ENCODE data around the gene LOC101059915.
"Not testable (repeated sequence)": the region's sequence is repeated elsewhere in the genome, so short reads cannot be mapped to it uniquely, and the experiment has no call there.

DNA sequence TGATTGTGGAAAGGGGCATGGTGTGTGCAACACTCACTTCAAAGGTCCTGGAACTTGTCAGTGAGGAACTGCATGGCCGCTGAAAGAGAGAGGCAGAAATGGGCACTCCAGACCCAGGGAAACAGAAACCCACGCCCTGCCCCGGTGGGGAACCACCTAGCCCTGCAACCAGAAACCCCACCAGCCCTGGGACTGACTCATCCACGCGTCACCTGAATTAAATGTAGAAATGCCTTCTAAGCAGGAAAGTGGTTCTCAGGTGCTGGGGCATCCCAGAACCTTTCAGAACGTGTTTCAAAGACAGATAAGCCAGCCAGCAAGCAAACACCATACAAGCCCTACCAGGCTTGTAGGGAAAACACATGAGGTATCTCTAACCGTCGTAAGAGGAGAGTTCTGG, 4.1 kb upstream of the LOC101059915 start:
- TF ChIP-seq, protein P1, sequence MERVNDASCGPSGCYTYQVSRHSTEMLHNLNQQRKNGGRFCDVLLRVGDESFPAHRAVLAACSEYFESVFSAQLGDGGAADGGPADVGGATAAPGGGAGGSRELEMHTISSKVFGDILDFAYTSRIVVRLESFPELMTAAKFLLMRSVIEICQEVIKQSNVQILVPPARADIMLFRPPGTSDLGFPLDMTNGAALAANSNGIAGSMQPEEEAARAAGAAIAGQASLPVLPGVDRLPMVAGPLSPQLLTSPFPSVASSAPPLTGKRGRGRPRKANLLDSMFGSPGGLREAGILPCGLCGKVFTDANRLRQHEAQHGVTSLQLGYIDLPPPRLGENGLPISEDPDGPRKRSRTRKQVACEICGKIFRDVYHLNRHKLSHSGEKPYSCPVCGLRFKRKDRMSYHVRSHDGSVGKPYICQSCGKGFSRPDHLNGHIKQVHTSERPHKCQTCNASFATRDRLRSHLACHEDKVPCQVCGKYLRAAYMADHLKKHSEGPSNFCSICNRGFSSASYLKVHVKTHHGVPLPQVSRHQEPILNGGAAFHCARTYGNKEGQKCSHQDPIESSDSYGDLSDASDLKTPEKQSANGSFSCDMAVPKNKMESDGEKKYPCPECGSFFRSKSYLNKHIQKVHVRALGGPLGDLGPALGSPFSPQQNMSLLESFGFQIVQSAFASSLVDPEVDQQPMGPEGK (CRISPR knock-in tag; IDR thresholded peaks at IDR 0.05): not testable (repeated sequence)
- TF ChIP-seq NFATC3 (CRISPR knock-in tag; IDR thresholded peaks at IDR 0.05); ZNF331 (CRISPR knock-in tag; IDR thresholded peaks at IDR 0.05); ATF3 (CRISPR knock-in tag; IDR thresholded peaks at IDR 0.05); CHCHD3 (CRISPR knock-in tag; IDR thresholded peaks at IDR 0.05); TCF12 (IDR thresholded peaks at IDR 0.05); TCF12 (CRISPR knock-in tag; IDR thresholded peaks at IDR 0.05); ZNF501 (CRISPR knock-in tag; IDR thresholded peaks at IDR 0.05); HOXA5 (CRISPR knock-in tag; IDR thresholded peaks at IDR 0.05); SMC3 (IDR thresholded peaks at IDR 0.05; ENCODE audit: low read length); ISL2 (CRISPR knock-in tag; IDR thresholded peaks at IDR 0.05); MAZ (IDR thresholded peaks at IDR 0.05; ENCODE audit: borderline replicate concordance, low read depth, low read length); MAZ (CRISPR knock-in tag; IDR thresholded peaks at IDR 0.05; ENCODE audit: low read depth); AHR (CRISPR knock-in tag; IDR thresholded peaks at IDR 0.05): not testable (repeated sequence)
- TF ChIP-seq, protein P2, sequence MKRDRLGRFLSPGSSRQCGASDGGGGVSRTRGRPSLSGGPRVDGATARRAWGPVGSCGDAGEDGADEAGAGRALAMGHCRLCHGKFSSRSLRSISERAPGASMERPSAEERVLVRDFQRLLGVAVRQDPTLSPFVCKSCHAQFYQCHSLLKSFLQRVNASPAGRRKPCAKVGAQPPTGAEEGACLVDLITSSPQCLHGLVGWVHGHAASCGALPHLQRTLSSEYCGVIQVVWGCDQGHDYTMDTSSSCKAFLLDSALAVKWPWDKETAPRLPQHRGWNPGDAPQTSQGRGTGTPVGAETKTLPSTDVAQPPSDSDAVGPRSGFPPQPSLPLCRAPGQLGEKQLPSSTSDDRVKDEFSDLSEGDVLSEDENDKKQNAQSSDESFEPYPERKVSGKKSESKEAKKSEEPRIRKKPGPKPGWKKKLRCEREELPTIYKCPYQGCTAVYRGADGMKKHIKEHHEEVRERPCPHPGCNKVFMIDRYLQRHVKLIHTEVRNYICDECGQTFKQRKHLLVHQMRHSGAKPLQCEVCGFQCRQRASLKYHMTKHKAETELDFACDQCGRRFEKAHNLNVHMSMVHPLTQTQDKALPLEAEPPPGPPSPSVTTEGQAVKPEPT (CRISPR knock-in tag; IDR thresholded peaks at IDR 0.05; ENCODE audit: low read depth): not testable (repeated sequence)
- TF ChIP-seq, protein P3, sequence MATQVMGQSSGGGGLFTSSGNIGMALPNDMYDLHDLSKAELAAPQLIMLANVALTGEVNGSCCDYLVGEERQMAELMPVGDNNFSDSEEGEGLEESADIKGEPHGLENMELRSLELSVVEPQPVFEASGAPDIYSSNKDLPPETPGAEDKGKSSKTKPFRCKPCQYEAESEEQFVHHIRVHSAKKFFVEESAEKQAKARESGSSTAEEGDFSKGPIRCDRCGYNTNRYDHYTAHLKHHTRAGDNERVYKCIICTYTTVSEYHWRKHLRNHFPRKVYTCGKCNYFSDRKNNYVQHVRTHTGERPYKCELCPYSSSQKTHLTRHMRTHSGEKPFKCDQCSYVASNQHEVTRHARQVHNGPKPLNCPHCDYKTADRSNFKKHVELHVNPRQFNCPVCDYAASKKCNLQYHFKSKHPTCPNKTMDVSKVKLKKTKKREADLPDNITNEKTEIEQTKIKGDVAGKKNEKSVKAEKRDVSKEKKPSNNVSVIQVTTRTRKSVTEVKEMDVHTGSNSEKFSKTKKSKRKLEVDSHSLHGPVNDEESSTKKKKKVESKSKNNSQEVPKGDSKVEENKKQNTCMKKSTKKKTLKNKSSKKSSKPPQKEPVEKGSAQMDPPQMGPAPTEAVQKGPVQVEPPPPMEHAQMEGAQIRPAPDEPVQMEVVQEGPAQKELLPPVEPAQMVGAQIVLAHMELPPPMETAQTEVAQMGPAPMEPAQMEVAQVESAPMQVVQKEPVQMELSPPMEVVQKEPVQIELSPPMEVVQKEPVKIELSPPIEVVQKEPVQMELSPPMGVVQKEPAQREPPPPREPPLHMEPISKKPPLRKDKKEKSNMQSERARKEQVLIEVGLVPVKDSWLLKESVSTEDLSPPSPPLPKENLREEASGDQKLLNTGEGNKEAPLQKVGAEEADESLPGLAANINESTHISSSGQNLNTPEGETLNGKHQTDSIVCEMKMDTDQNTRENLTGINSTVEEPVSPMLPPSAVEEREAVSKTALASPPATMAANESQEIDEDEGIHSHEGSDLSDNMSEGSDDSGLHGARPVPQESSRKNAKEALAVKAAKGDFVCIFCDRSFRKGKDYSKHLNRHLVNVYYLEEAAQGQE (IDR thresholded peaks at IDR 0.05; ENCODE audit: borderline replicate concordance in 1 of 2, low read depth in 1 of 2, low read length in 2 of 2): not testable (repeated sequence)
